ENCODE data around the gene AHDC1. TPM values are rescaled to one million over a fixed set of nuclear protein-coding genes. Genes with fewer than 3 reads are reported as not detected.

Gene AHDC1
- total RNA-seq, 1 experiment from 2014 or later, result 20.8 TPM

- no peaks in the 10 kb centered on the region for H3K9me3 Mint-ChIP-seq (ENCODE audit: low read depth, unreplicated experiment)
- H3K27me3 Mint-ChIP-seq (ENCODE audit: unreplicated experiment), result no peaks in the 10 kb centered on the region
- H3K27ac Mint-ChIP-seq (ENCODE audit: unreplicated experiment), result peak overlapping the region; percentile 44
- H3K4me1 Mint-ChIP-seq (ENCODE audit: low read depth, unreplicated experiment), result peaks cover 74% of the 10 kb centered on the region
- no peak for DNase-seq
- CTCF ChIA-PET, result interaction anchor here (1.0 kb wide), 1 partner anchor 10 kb away, joined by 4 read pairs; no protein-coding TSS in a partner anchor
- peaks cover 9% of the 10 kb centered on the region for H3K36me3 Mint-ChIP-seq (ENCODE audit: insufficient read depth, unreplicated experiment)
- no peak overlapping the region for H3K4me3 Mint-ChIP-seq (ENCODE audit: low read depth, unreplicated experiment)
- BruUV-seq (replicated peaks), result no TSS peak
- no peak for TF ChIP-seq CTCF (IDR thresholded peaks at IDR 0.05; ENCODE audit: unreplicated experiment)
- intact Hi-C loops (cut with micrococcal nuclease; ENCODE audit: unreplicated experiment), result no loop called here
Measured at GRCh38 chr1:27564710-27565649, 39.0 kb downstream of the AHDC1 start.

GRCh38 chr1:27563591-27564471 is 40.1 kb downstream of the AHDC1 start:
- intact Hi-C loops (cut with micrococcal nuclease; ENCODE audit: unreplicated experiment), result no loop called here
- no TSS peak for BruUV-seq (replicated peaks)
- DNase-seq, result peak; percentile 73
- CTCF ChIA-PET, result interaction anchor here (1.0 kb wide), 2 partner anchors 11 to 19 kb away, joined by 4 read pairs; no protein-coding TSS in a partner anchor
- Mint-ChIP-seq H3K27ac (ENCODE audit: unreplicated experiment) (peak overlapping the region; percentile 44), H3K9me3 (ENCODE audit: low read depth, unreplicated experiment) (no peaks in the 10 kb centered on the region), H3K36me3 (ENCODE audit: insufficient read depth, unreplicated experiment) (peaks cover 9% of the 10 kb centered on the region), H3K4me3 (ENCODE audit: low read depth, unreplicated experiment) (peak overlapping the region; percentile 48), H3K4me1 (ENCODE audit: low read depth, unreplicated experiment) (peaks cover 69% of the 10 kb centered on the region), H3K27me3 (ENCODE audit: unreplicated experiment) (no peaks in the 10 kb centered on the region)
- no peak for TF ChIP-seq CTCF (IDR thresholded peaks at IDR 0.05; ENCODE audit: unreplicated experiment)

- BruUV-seq (replicated peaks), result no TSS peak
- intact Hi-C loops (cut with micrococcal nuclease; ENCODE audit: unreplicated experiment), result no loop called here
- H3K4me1 Mint-ChIP-seq (ENCODE audit: low read depth, unreplicated experiment), result peaks cover 64% of the 10 kb centered on the region
- H3K36me3 Mint-ChIP-seq (ENCODE audit: insufficient read depth, unreplicated experiment), result peaks cover 9% of the 10 kb centered on the region
- CTCF ChIA-PET, result interaction anchor here (1.0 kb wide), 1 partner anchor 19 kb away, joined by 4 read pairs; no protein-coding TSS in a partner anchor
- peak overlapping the region; percentile 44 for H3K27ac Mint-ChIP-seq (ENCODE audit: unreplicated experiment)
- H3K4me3 Mint-ChIP-seq (ENCODE audit: low read depth, unreplicated experiment), result peak overlapping the region; percentile 48
- TF ChIP-seq CTCF (IDR thresholded peaks at IDR 0.05; ENCODE audit: unreplicated experiment), result no peak
- H3K9me3 Mint-ChIP-seq (ENCODE audit: low read depth, unreplicated experiment), result no peaks in the 10 kb centered on the region
- no peak for DNase-seq
- no peaks in the 10 kb centered on the region for H3K27me3 Mint-ChIP-seq (ENCODE audit: unreplicated experiment)
Measured at GRCh38 chr1:27563341-27563590, 40.7 kb downstream of the AHDC1 start.

GRCh38 chr1:27562534-27563340 is 41.2 kb downstream of the AHDC1 start:
- Mint-ChIP-seq H3K27ac (ENCODE audit: unreplicated experiment) (no peak overlapping the region), H3K9me3 (ENCODE audit: low read depth, unreplicated experiment) (no peaks in the 10 kb centered on the region), H3K4me1 (ENCODE audit: low read depth, unreplicated experiment) (peaks cover 64% of the 10 kb centered on the region), H3K27me3 (ENCODE audit: unreplicated experiment) (no peaks in the 10 kb centered on the region), H3K36me3 (ENCODE audit: insufficient read depth, unreplicated experiment) (peaks cover 13% of the 10 kb centered on the region), H3K4me3 (ENCODE audit: low read depth, unreplicated experiment) (peak overlapping the region; percentile 4)
- intact Hi-C loops (cut with micrococcal nuclease; ENCODE audit: unreplicated experiment), result no loop called here
- DNase-seq, result no peak
- CTCF ChIA-PET, result interaction anchor here (1.0 kb wide), 1 partner anchor 18 kb away, joined by 4 read pairs; no protein-coding TSS in a partner anchor
- TF ChIP-seq CTCF (IDR thresholded peaks at IDR 0.05; ENCODE audit: unreplicated experiment), result no peak
- BruUV-seq (replicated peaks), result no TSS peak
